ENCODE data around the gene RABGGTB. TPM values are rescaled to one million over a fixed set of nuclear protein-coding genes. Genes with fewer than 3 reads are reported as not detected.
"Not testable (repeated sequence)": the region's sequence is repeated elsewhere in the genome, so short reads cannot be mapped to it uniquely, and the experiment has no call there.

Gene RABGGTB
- total RNA-seq, 1 donor from 2014 or later = 57.2 TPM

DNA sequence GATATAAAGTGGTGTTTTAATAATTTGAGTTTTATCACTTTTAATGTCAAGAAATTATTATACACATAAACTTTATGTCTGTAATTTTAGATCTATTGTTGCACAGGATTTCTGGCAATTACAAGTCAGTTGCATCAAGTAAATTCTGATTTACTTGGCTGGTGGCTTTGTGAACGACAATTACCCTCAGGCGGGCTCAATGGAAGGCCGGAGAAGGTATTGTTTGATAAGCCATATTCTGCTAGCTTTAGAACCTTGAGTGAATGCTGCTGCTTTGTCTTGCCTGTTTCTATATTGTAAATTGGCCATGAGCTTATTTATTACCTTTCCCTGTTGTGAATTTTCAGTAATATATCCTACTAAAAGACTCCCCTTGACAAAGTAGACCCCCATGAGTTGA, 6.0 kb downstream of the RABGGTB start:
- DNase-seq (ENCODE audit: low spot score) (no peak), ATAC-seq (no peak)
- intact Hi-C loops (cut with DNase I) = no loop called here

DNA sequence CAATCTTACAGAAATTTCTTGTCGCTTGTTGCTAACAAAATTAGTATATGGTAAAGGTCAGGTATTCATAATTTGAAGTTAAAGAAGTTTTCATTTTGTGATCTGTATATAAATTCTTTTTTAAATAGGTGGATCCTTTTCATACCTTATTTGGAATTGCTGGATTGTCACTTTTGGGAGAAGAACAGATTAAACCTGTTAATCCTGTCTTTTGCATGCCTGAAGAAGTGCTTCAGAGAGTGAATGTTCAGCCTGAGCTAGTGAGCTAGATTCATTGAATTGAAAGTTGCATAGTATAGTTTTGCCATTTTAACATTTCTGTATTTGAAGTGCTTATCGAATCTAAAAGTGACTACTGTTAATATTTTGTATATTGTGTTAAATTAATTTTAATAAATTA, 8.3 kb downstream of the RABGGTB start:
- intact Hi-C loops (cut with DNase I) = no loop called here
- ATAC-seq = no peak
- no peak for DNase-seq (ENCODE audit: low spot score)

DNA sequence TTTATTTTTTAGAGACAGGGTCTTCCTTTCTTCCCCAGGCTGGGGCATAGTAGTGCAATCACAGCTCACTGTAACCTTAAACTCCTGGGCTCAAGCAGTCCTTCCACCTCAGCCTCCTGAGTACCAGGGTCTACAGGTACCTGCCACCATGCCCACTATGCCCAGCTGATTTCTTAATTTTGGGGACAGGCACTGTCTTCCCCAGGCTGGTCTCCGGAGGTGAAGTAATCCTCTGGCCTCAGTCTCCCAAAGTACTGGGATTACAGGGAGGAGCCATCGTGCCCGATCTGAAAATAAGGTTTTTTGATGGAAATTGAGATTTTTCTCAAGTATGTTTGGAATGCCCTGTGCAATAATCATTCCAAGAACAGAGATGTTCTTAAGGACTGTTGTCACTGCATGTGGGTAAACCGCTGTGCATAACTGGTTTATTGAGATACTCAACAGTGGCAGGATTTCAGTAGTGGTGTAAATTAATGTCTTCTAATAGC, 9.7 kb downstream of the RABGGTB start:
- DNase-seq (ENCODE audit: low spot score) (no peak), ATAC-seq (no peak)

DNA sequence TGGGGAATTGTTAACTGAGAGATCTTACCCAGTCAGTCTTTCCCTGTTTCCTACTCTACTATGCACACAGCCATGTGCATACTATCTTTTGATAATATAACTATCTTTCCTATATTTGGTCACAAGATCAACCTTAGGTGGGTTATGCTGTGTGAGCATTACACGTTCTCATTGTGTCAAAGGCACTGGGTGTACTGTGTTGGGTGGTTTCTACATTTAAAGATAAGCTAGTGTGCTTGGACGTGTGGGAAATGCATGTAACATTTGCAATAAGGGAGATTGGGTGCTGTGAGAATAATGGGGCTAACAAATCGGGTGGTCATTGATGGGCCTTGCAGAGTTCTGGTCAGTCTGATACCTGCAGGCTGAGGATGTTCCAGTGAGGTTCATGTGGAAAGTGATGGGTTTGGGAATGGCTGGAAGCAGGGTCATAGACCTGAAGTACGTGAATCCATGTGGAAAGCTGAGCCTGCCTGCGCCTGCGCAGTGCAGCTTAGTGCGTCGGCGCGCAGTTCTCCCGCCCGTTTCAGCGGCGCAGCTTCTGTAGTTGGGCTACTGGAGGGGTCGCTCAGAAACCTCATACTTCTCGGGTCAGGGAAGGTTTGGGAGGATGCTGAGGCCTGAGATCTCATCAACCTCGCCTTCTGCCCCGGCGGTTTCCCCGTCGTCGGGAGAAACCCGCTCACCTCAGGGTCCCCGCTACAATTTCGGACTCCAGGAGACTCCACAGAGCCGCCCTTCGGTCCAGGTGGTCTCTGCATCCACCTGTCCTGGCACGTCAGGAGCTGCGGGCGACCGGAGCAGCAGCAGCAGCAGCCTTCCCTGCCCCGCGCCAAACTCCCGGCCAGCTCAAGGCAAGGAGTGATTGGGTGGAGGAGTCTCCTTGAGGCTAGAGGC, 10.6 kb downstream of the RABGGTB start, which contains the start of gene MSH4:
Gene MSH4, plus strand, starts transcription at position 507 of the 897 bp plus-strand sequence. Its CDS starts 104 bp downstream, at position 611.
- intact Hi-C loops (cut with DNase I) = no loop called here
- ATAC-seq (peak; percentile 22), DNase-seq (ENCODE audit: low spot score) (no peak)

More for the DNA sequence above, 9.7 kb downstream of the RABGGTB start:
- intact Hi-C loops (cut with DNase I) = no loop called here

DNA sequence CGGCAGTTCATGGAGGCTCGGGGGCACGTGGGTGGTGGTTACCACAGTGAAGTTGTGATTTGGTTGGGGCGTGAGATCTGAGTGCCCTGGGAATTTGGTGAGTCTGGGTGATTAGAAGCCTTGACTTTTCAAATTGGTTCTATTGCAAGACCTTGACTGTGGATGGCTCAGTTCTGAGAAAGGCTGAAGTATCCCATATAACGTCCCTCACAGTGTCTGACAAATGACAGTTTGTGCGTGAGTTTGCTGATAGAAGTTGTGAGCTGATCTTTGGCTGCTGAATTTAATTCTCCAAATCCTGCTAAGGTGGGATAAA, 11.2 kb downstream of the RABGGTB start:
- intact Hi-C loops (cut with DNase I) = no loop called here
- DNase-seq (ENCODE audit: low spot score) (no peak), ATAC-seq (no peak)

DNA sequence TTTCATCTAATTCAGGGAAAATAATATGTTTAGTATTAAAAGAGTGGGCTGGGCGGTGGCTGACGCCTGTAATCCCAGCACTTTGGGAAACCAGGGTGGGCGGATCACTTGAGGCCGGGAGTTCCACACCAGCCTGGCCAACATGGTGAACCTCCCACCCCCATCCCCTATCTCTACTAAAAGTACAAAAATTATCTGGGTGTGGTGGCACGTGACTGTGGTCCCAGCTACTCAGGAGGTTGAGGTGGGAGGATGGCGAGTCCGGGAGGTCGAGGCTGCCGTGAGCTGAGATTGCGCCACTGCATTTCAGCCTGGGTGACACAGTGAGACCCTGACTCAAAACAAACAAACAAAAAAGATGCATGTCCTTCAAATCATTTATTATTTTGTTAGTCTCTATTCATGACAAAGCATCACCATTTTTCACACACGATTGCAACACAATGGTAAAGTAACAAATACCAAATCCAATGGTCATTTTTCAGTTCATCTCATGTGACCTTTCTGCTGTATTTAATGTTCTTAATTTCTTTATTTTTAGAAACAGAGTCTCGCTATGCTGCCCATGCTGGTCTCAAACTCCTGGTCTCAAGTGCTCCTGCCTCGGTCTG, 11.7 kb downstream of the RABGGTB start:
- intact Hi-C loops (cut with DNase I) = no loop called here
- ATAC-seq = no peak

DNA sequence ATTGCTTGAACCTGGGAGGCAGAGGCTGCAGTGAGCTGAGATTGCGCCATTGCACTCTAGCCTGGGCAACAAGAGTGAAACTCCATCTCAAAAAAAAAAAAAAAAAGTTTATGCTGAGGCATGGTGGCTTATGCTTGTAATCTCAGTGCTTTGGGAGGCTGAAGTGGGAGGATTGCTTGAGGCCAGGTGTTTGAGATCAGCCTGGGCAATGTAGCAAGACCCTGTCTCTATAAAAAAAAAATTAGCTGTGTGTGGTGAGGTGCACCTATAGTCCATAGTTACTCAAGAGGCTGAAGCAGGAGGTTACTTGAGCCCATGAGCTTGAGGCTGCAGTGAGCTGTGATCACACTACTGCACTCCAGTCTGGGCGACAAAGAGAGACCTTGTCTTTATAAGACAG, 15.4 kb downstream of the RABGGTB start:
- intact Hi-C loops (cut with DNase I); ATAC-seq: not testable (repeated sequence)

More for the DNA sequence above, 11.7 kb downstream of the RABGGTB start:
- no peak for DNase-seq (ENCODE audit: low spot score)

DNA sequence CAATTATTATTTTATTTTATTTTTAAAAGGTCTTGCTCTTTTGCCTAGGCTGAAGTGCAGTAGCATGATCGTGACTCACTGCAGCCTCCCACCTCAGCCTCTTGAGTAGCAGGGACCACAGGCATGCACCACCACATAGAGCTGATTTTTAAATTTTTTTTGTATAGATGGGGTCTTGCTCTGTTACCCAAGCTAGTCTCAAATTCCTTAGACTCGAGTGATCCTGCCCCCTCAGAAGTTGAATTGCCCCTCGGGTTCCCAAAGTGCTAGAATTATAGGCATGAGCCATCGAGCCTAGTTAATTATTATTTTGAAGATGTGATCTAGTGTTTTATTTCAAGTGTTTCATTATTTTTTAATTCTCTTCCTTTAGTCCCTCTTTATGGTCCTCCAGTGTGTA, 22.9 kb downstream of the RABGGTB start:
- ATAC-seq = no peak
- intact Hi-C loops (cut with DNase I) = no loop called here
- DNase-seq (ENCODE audit: low spot score) = no peak

More for the DNA sequence above, 15.4 kb downstream of the RABGGTB start:
- not testable (repeated sequence) for DNase-seq (ENCODE audit: low spot score)

DNA sequence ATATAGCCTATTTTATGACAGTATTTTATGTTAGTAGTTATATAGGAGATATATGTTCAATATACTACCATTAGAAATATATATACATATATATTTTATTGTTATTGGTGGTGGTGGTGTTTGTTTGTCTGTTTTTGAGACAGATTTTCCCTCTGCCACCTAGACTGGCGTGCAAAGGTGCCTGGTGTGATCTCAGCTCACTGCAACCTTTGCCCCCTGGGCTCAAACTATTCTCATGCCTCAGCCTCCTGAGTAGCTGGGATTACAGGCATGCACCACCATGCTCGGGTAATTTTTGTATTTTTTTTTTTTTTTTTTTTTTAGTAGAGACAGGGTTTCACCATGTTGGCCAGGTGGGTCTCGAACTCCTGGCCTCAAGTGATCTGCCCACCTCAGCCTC, 24.1 kb downstream of the RABGGTB start:
- DNase-seq (ENCODE audit: low spot score); intact Hi-C loops (cut with DNase I); ATAC-seq: not testable (repeated sequence)

DNA sequence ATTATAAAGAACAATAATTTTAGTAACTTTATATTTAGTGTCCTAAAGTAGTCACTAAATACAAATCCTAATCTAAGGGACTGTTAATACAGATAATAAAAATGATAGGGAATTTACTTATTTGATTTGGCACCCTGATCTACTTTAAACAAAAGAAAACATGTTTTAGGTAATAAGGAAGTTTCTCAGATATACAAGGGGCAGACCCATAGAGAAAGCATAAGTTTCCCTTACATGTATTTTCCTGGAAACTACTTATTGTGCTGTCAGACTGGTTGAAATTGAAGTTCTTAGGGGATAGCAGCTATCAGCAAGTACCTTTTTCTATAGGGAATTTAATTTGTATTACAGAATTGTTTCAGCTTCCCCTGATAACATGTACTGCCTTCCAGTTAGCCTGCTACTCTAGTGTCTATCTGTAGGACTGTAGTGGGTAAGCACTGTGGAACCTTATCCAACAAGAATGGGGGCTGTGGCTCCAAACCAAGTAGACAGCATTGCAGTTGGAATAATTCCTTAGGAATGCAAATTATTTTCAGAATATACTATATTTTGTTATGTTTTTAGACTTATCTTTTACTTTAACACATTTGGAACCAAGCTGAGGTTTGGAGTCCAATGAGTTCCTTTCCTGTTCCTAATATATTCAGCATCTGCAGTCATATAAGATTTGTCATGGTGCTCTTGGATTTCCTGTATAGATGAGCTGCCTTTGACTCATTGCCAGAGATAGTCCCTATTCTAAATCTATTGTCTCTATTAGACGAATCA, 25.3 kb downstream of the RABGGTB start:
- ATAC-seq (no peak), DNase-seq (ENCODE audit: low spot score) (no peak)
- intact Hi-C loops (cut with DNase I) = no loop called here

DNA sequence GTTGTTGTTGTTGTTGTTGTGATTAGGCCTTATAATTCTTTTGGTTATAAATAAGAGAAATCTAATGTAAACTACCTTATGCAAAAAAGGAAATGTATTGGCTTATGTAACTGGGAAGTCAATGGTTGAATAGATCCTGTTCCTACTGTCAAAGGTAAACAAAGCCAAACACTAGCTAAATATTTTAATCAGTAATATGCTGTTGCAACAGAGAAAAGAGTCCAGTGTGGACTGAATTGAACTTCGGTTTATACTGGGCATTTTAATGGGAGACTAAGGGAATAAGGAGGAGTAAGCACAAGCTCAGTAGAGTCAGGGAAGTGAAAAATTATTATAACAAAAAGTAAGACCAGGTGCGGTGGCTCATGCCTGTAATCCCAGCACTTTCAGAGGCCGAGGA, 26.0 kb downstream of the RABGGTB start:
- no peak for ATAC-seq
- intact Hi-C loops (cut with DNase I) = no loop called here
- no peak for DNase-seq (ENCODE audit: low spot score)

DNA sequence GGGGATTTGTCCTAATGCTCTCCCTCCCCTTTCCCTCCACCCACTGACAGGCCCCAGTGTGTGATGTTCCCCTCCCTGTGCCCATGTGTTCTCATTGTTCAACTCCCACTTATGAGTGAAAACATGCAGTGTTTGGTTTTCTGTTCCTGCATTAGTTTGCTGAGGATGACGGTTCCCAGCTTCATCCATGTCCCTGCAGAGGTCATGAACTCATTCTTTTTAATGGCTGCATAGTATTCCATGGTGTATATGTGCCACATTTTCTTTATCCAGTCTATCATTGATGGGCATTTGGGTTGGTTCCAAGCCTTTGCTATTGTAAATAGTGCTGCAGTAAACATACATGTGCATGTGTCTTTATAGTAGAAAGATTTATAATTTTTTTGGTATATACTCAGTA, 37.5 kb downstream of the RABGGTB start:
- intact Hi-C loops (cut with DNase I); DNase-seq (ENCODE audit: low spot score); ATAC-seq: not testable (repeated sequence)

DNA sequence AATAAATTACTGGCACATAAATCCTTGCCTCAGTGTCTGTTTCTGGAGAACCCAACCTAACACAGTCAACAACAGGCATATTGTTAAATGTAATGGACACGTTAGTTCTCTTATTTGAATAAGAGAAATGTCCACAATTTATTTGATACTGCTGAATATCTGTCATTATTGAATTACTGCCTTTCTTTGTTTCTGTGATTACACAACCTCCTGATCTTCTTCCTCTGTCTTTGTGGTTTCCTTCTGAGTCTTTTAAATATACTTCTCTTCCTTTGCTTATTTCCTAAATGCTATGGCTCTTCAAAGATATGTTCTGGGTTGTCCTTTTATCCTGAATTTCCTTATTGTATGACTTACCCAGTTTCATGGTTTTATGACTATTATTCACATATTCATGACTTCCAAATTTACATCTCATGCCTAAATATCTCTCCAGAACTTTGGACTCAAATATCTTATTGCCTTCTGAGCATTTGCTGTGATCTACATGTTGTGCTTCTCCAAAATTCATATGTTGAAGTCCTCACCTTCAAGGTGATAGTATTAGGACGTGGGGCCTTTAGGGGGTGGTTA, 50.6 kb downstream of the RABGGTB start:
- DNase-seq (ENCODE audit: low spot score) = no peak
- intact Hi-C loops (cut with DNase I) = no loop called here
- ATAC-seq = no peak

DNA sequence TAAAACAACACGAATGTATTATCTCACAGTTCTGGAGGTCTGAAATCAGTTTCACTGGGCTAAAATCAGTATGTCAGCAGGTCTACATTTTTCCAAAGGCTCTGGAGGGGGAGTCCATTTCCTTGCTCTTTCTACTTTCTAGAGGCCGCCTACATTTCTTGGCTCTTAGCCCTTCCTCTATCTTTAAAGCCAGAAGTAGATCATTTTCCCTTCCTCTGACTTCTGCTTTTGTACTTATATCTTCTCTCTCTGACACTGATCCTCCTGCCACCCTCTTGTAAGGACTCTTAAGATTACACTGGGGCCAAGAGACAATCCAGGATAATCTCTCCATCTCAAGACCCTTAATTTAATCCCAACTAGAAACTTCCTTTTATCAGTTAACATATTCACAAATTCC, 52.0 kb downstream of the RABGGTB start:
- DNase-seq (ENCODE audit: low spot score) (no peak), ATAC-seq (no peak)
- intact Hi-C loops (cut with DNase I) = no loop called here

DNA sequence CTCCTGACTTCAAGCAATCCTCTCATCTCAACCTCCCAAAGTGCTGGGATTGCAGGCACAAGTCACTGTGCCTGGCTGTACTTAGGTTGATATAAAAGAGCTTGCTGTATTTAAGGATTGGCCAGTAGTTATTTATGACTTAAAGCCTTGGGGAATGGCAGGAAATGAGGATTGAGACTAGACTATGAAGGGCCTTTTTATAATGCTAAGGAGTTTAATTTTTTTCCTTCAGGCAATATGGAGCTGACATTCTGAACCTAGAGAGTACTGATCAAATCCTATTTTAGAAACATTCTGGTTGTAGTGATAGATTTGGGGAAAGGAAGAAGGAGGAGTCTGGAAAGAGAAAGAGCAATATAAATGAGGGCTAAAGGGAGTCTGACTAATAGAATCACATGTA, 55.4 kb downstream of the RABGGTB start:
- intact Hi-C loops (cut with DNase I) = no loop called here
- DNase-seq (ENCODE audit: low spot score) = no peak
- no peak for ATAC-seq

Data from sciatic nerve (tissue), 2 donors.